GM10248 (cell line): ENCODE results near the gene IQCB1.

Experiments
- CTCF ChIA-PET: fragments of 300-600 bp; sonication (Branson Sonifier 250); formaldehyde crosslinking; extraction: SDS; loops from one replicate; lab custom pipeline; 2021; ENCODE audit warnings: antibody characterized with exemption; lab: Yijun Ruan, JAX
- POLR2A ChIA-PET: fragments of 350-650 bp; sonication (Branson Sonifier 250); formaldehyde crosslinking; extraction: SDS; loops from one replicate; lab custom pipeline; 2020; ENCODE audit warnings: antibody characterized with exemption; lab: Yijun Ruan, JAX
- DNase-seq: peaks from one replicate; pipeline ENCODE4 v3.0.0; 2012; ENCODE audit errors: extremely low spot score
- TF ChIP-seq, protein P1 (sequence below): IDR thresholded peaks from 2 replicates; pipeline ENCODE4 v1.5.1; 2012; ENCODE audit warnings: mild to moderate bottlenecking, low read depth; ENCODE audit errors: extremely low read depth, missing control alignments, control extremely low read depth

Gene IQCB1, protein sequence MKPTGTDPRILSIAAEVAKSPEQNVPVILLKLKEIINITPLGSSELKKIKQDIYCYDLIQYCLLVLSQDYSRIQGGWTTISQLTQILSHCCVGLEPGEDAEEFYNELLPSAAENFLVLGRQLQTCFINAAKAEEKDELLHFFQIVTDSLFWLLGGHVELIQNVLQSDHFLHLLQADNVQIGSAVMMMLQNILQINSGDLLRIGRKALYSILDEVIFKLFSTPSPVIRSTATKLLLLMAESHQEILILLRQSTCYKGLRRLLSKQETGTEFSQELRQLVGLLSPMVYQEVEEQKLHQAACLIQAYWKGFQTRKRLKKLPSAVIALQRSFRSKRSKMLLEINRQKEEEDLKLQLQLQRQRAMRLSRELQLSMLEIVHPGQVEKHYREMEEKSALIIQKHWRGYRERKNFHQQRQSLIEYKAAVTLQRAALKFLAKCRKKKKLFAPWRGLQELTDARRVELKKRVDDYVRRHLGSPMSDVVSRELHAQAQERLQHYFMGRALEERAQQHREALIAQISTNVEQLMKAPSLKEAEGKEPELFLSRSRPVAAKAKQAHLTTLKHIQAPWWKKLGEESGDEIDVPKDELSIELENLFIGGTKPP

DNA sequence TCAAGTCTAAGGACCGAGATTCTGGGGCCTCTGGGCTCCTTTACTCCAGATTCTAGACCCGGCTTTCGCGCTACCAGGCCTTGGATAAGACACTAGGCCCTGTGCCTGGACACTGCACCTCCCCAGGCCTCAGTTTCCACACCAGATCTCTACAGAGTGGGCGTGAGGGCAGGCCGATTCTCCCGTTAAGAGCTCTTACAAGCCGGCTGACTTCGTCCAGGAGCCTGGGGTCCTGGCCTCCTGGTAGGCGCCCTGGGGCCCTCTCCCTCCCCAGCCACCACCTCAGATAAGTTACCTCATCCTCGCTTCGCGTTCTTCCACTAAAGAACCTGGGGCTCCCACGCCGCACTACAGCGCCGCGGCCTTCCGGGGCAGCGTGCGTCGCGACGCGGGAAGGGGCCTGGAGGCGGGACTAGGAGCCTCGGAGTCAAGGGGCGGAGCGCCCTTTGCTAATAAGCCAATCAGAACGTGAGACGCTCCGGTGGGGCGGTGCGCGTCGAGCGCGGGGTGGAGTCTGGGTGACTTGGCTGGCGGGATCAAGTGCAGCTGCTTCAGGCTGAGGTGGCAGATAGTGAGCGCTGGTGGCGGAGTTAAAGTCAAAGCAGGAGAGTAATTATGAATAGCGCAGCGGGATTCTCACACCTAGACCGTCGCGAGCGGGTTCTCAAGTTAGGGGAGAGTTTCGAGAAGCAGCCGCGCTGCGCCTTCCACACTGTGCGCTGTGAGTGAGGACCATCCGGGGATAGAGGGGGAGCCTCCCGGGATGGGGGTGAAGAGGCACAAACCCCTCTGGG, at the start of gene IQCB1, which contains the start of gene EAF2:
IQCB1 (minus strand) TSS at position 390 of the 794 bp plus-strand sequence. CDS start 6,100 bp downstream, outside the sequence.
EAF2 (plus strand) TSS at position 539 of the 794 bp plus-strand sequence; CDS start at position 616, 77 bp downstream.
- DNase-seq = peak; percentile 99
- TF ChIP-seq, protein P1, sequence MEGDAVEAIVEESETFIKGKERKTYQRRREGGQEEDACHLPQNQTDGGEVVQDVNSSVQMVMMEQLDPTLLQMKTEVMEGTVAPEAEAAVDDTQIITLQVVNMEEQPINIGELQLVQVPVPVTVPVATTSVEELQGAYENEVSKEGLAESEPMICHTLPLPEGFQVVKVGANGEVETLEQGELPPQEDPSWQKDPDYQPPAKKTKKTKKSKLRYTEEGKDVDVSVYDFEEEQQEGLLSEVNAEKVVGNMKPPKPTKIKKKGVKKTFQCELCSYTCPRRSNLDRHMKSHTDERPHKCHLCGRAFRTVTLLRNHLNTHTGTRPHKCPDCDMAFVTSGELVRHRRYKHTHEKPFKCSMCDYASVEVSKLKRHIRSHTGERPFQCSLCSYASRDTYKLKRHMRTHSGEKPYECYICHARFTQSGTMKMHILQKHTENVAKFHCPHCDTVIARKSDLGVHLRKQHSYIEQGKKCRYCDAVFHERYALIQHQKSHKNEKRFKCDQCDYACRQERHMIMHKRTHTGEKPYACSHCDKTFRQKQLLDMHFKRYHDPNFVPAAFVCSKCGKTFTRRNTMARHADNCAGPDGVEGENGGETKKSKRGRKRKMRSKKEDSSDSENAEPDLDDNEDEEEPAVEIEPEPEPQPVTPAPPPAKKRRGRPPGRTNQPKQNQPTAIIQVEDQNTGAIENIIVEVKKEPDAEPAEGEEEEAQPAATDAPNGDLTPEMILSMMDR = no peak
- POLR2A ChIA-PET = interaction anchor here (0.7 to 1.0 kb wide), 6 partner anchors 8 to 74 kb away, joined by 3 to 5 read pairs (median 3); no protein-coding TSS in a partner anchor
- CTCF ChIA-PET = interaction anchor here (0.7 to 1.0 kb wide), 6 partner anchors 9 to 244 kb away, joined by 3 read pairs; no protein-coding TSS in a partner anchor

DNA sequence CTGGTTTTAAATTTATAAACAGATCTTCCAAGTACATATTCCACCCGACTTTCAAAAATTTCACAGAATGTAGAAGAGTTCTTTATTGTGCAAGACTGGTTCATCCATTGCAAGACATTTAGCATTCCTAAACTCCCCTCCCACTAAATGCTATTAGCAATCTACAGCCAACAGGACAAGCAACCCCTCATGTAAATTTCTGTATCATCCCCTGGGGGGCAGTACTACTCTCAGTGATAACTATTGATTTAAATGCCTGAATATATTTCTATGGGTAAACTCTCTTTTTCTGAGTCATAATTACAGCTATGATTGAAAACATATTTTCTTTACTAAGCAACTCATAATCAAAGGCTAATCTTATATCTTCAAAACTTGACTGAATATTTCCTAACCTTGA, 48.6 kb upstream of the IQCB1 start:
- ChIA-PET POLR2A (no interaction called here), CTCF (interaction anchor here (0.7 to 1.0 kb wide), 2 partner anchors 16 to 112 kb away, joined by 3 to 4 read pairs; no protein-coding TSS in a partner anchor)
- TF ChIP-seq, protein P1 = peak; percentile 11

DNA sequence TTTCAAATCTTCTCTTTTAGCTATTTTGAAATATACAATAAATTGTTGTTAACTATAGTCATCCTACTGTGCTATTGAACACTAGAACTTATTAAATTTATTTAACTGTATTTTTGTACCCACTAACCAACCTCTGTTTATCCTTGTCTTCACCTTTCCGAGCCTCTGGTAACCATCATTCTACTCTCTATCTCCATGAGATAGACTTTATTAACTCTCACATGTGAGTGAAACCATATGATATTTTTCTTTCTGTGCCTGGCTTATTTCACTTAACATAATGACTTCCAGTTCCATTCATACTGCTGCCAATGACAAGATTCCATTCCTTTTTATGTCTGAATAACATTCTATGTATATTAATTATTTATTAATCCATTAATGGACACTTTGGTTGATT, 43.6 kb upstream of the IQCB1 start:
- DNase-seq = no peak
- CTCF ChIA-PET = no interaction called here
- POLR2A ChIA-PET = no interaction called here
- TF ChIP-seq, protein P1 = no peak

More for the DNA sequence above, 48.6 kb upstream of the IQCB1 start:
- no peak for DNase-seq

DNA sequence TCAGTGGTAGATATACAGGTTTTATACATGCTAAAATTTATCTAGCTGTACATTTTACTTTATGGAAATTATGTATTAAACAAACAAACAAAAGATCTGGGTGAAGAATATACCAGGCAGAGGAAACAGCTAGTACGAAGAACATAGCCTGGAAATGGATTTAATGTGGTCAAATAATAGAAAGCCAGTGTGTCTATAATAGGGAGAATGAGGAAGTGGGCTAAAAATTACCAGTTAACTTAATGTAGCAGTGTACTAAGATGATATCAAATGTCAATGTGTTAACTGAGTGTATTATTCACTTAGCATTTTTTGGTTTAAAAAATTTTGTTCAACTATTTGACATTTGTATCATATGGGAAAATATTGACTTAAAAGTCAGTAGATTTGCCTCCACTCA, 36.6 kb upstream of the IQCB1 start:
- ChIA-PET POLR2A (no interaction called here), CTCF (interaction anchor here (0.9 kb wide), 1 partner anchor 8 kb away, joined by 3 read pairs; no protein-coding TSS in a partner anchor)
- no peak for DNase-seq
- TF ChIP-seq, protein P1 = no peak

DNA sequence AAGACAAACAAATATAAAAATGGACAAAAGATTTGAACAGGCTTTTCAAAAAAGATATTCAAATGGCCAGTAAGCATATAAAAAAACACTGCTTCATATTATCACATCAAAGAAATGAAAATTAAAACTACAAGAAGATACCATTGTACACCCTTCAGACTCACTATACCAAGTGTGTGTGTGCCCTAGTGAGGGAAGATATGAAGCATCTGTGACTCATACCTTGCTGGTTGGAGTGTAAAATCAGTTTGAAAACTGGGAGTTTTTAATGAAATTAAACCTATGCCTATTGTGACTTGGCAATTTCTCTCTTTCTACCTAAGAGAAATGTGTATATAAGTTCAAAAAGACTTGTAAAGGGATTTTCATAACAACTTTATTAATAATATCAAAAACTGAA, 35.9 kb upstream of the IQCB1 start:
- TF ChIP-seq, protein P1 = no peak
- ChIA-PET POLR2A (no interaction called here), CTCF (interaction anchor here (1.7 kb wide), 1 partner anchor 9 kb away, joined by 5 read pairs; no protein-coding TSS in a partner anchor)
- DNase-seq = no peak
